Fibroblast of skin of scalp (primary cell): ENCODE measurements around the gene RASA1.

Experiments
- DNase-seq: peaks from one replicate; pipeline ENCODE4 v3.0.0-alpha.2; 2013

Gene RASA1

GRCh38 chr5:87361536-87362213, 94.0 kb downstream of the RASA1 start:
- peak; percentile 63 for DNase-seq

GRCh38 chr5:87367243-87367642, 99.6 kb downstream of the RASA1 start:
- DNase-seq = no peak

GRCh38 chr5:87368601-87369000, 100.9 kb downstream of the RASA1 start:
- DNase-seq = no peak

- DNase-seq = no peak
Measured at GRCh38 chr5:87369431-87369830, 101.7 kb downstream of the RASA1 start.

GRCh38 chr5:87372705-87373104, 105.0 kb downstream of the RASA1 start:
- no peak for DNase-seq

- DNase-seq = no peak
Measured at GRCh38 chr5:87382224-87382623, 114.5 kb downstream of the RASA1 start.

GRCh38 chr5:87383216-87383615, 115.5 kb downstream of the RASA1 start:
- DNase-seq = peak; percentile 32

GRCh38 chr5:87385802-87386201, 118.1 kb downstream of the RASA1 start:
- no peak for DNase-seq

- DNase-seq = no peak
Measured at GRCh38 chr5:87388129-87388528, 120.4 kb downstream of the RASA1 start.

- no peak for DNase-seq
Measured at GRCh38 chr5:87389296-87390034, 121.8 kb downstream of the RASA1 start.

- no peak for DNase-seq
Measured at GRCh38 chr5:87390075-87390474, 122.4 kb downstream of the RASA1 start.

GRCh38 chr5:87390576-87391199, 123.0 kb downstream of the RASA1 start:
- DNase-seq = peak; percentile 31

GRCh38 chr5:87392170-87392569, 124.5 kb downstream of the RASA1 start:
- DNase-seq = no peak

- DNase-seq = peak; percentile 11
Measured at GRCh38 chr5:87392801-87393200, 125.1 kb downstream of the RASA1 start.

- peak; percentile 86 for DNase-seq
Measured at GRCh38 chr5:87393331-87393730, 125.6 kb downstream of the RASA1 start.

- DNase-seq = peak; percentile 52
Measured at GRCh38 chr5:87394411-87395165, 126.9 kb downstream of the RASA1 start.

- DNase-seq = no peak
Measured at GRCh38 chr5:87398981-87399614, 131.4 kb downstream of the RASA1 start.

- DNase-seq = no peak
Measured at GRCh38 chr5:87399720-87400119, 132.0 kb downstream of the RASA1 start.

- DNase-seq = peak; percentile 42
Measured at GRCh38 chr5:87400305-87400899, 132.7 kb downstream of the RASA1 start.

GRCh38 chr5:87401626-87402025, 133.9 kb downstream of the RASA1 start:
- DNase-seq = no peak

GRCh38 chr5:87403409-87403808, 135.7 kb downstream of the RASA1 start:
- no peak for DNase-seq

- DNase-seq = no peak
Measured at GRCh38 chr5:87403899-87404298, 136.2 kb downstream of the RASA1 start.
